ENCODE results near the gene UGT1A6.

DNA sequence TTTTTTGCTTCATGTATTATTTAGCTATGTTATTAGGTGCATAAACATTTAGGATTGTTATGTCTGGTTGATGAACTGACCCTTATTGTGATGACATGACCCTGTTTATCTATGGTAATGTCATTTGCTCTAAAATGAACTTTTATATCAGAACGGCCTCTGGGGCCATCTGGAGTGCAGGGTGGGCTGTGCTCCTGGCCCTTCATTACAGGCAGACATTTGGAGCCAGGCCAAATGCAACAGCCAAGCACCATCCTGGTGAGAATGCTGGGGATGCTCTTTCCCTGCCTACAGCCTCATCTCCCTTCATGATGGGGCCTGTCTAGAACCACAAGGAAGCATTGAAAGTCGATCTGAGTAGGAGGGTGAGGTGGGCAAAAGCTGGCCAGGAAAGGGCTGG lies 123.6 kb downstream of the UGT1A6 start:
- TF ChIP-seq, protein P1, sequence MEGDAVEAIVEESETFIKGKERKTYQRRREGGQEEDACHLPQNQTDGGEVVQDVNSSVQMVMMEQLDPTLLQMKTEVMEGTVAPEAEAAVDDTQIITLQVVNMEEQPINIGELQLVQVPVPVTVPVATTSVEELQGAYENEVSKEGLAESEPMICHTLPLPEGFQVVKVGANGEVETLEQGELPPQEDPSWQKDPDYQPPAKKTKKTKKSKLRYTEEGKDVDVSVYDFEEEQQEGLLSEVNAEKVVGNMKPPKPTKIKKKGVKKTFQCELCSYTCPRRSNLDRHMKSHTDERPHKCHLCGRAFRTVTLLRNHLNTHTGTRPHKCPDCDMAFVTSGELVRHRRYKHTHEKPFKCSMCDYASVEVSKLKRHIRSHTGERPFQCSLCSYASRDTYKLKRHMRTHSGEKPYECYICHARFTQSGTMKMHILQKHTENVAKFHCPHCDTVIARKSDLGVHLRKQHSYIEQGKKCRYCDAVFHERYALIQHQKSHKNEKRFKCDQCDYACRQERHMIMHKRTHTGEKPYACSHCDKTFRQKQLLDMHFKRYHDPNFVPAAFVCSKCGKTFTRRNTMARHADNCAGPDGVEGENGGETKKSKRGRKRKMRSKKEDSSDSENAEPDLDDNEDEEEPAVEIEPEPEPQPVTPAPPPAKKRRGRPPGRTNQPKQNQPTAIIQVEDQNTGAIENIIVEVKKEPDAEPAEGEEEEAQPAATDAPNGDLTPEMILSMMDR (conservative IDR thresholded peaks at IDR 0.05 in 1 of 2, IDR thresholded peaks at IDR 0.05 in 1 of 2; ENCODE audit: extremely low read depth in 1 of 2, insufficient read depth in 1 of 2, low read depth in 1 of 2, low read length in 2 of 2), result no peak
- TF ChIP-seq EZH2 (IDR thresholded peaks at IDR 0.05; ENCODE audit: borderline replicate concordance, low read length), result no peak

Data from mammary epithelial cell (primary cell).